Measurements from ENCODE around the gene CFAP61. TPM values are rescaled to one million over a fixed set of nuclear protein-coding genes. Genes with fewer than 3 reads are reported as not detected.

CFAP61 gene
- total RNA-seq, 4 donors from 2014 or later: not detected

DNA sequence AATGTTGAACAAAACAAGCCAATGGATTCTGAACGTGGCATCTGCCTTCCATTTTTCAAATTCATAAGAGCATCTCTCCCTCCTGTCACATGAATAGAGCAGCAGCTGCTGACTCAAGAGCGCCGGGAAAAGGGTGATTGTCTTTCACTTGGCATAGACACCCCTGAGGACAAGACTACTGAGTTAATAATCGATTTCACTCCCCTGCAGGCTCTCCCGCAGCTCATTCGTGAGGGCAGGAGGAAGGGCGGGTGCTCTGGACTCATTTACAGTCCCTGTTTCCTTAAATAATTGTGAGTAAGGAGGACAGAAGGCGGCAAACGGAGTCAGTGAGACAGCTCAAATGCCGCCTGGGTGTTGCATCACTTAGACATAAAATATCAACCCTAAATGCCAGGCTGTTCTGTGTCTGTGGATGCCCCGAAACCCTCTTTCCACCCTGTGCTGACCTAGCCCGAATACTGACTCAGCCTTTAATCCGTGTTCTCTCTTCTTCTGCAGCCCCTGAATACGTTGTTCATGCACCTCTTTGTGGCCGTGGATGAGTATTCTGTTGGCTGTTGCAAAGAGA, 21.6 kb downstream of the CFAP61 start:
- DNase-seq (ENCODE audit: extremely low spot score): no peak
- H3K4me3 ChIP-seq: no peak overlapping the region
- peaks cover 0 to 39% (median 3%) of the 10 kb centered on the region in 4 donors for H3K27me3 ChIP-seq
- no peak overlapping the region for H3K27ac ChIP-seq (replicated peaks in 1 of 4)
- no peaks in the 10 kb centered on the region for H3K36me3 ChIP-seq
- intact Hi-C loops (cut with DNase I): no loop called here
- H3K4me1 ChIP-seq: no peaks in the 10 kb centered on the region
- TF ChIP-seq EP300 (IDR thresholded peaks at IDR 0.05): no peak
- TF ChIP-seq POLR2A (IDR thresholded peaks at IDR 0.05; ENCODE audit: low read depth): no peak
- WGBS: 51% methylated on average over 15 of the region's 15 CpGs
- H3K9me3 ChIP-seq: no peaks in the 10 kb centered on the region

DNA sequence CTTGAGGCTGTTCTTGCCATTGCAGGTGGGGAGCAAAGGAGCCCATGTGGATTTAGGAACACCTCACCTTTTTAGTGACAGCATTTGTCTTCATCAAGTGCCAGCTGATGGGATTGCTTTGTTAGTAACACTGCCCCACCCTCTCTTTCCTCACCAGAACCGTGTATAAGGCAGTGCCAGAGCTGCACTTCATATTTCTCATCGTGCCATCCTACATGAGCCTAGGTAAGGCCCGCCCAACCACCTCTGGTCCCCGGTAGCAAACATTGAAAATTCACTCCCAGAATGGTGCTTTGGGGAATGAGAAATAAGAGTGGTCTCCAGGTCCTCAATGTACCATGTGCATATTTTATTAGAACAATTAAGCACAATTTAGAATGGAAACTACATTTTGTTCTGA, 22.7 kb downstream of the CFAP61 start:
- TF ChIP-seq EP300 (IDR thresholded peaks at IDR 0.05) (no peak), POLR2A (IDR thresholded peaks at IDR 0.05; ENCODE audit: low read depth) (no peak), POLR2AphosphoS5 (IDR thresholded peaks at IDR 0.05) (no peak)
- TF ChIP-seq, protein P1, sequence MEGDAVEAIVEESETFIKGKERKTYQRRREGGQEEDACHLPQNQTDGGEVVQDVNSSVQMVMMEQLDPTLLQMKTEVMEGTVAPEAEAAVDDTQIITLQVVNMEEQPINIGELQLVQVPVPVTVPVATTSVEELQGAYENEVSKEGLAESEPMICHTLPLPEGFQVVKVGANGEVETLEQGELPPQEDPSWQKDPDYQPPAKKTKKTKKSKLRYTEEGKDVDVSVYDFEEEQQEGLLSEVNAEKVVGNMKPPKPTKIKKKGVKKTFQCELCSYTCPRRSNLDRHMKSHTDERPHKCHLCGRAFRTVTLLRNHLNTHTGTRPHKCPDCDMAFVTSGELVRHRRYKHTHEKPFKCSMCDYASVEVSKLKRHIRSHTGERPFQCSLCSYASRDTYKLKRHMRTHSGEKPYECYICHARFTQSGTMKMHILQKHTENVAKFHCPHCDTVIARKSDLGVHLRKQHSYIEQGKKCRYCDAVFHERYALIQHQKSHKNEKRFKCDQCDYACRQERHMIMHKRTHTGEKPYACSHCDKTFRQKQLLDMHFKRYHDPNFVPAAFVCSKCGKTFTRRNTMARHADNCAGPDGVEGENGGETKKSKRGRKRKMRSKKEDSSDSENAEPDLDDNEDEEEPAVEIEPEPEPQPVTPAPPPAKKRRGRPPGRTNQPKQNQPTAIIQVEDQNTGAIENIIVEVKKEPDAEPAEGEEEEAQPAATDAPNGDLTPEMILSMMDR (IDR thresholded peaks at IDR 0.05): no peak
- DNase-seq (ENCODE audit: extremely low spot score): no peak
- H3K36me3 ChIP-seq: no peaks in the 10 kb centered on the region
- H3K9me3 ChIP-seq: no peaks in the 10 kb centered on the region
- intact Hi-C loops (cut with DNase I): no loop called here
- peaks cover 0 to 39% (median 3%) of the 10 kb centered on the region in 4 donors for H3K27me3 ChIP-seq
- no peaks in the 10 kb centered on the region for H3K4me1 ChIP-seq
- H3K27ac ChIP-seq (replicated peaks in 1 of 4): no peak overlapping the region
- H3K4me3 ChIP-seq: no peak overlapping the region
- WGBS: 82% methylated on average over 4 of the region's 4 CpGs

DNA sequence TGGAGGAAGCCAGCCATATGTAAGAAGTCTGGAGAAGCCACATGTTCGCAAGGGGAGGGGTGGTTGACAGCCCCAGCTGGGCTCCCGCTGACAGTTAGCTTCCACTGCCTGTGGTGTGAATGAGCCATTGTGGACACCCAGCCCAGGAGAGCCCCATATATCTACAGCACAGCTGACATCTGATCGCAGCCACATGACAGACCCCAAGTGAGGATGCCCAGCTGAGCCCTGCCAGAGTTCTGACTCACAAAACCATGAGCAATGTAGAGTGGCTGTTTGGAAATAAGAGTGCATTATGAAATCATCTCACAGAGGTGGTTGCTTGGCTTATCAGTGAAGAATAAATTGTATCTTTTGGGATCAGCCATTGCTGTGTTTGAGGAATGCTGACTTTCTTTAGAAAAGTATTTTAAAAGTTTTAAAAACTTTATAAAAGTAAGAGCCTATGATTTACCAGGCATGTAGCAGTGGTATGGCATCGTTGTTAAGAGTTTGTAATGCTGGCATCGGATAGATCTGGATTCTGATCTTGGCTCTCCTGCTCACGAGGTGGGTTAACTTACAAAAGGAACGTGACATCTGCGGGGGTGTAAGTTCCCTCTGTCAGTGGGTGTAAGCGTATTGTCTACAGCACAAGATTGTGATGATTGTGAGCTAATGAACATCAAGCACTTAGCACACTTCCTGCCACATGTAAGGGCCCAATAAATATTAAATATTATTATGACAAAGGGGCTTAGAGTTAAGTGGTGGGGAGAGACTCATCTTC, 24.1 kb downstream of the CFAP61 start:
- H3K4me1 ChIP-seq: no peaks in the 10 kb centered on the region
- TF ChIP-seq EP300 (IDR thresholded peaks at IDR 0.05) (no peak), POLR2AphosphoS5 (IDR thresholded peaks at IDR 0.05) (no peak), POLR2A (IDR thresholded peaks at IDR 0.05; ENCODE audit: low read depth) (peak; percentile 7)
- TF ChIP-seq, protein P1 (IDR thresholded peaks at IDR 0.05): no peak
- peaks cover 0 to 39% (median 3%) of the 10 kb centered on the region in 4 donors for H3K27me3 ChIP-seq
- no peaks in the 10 kb centered on the region for H3K36me3 ChIP-seq
- no peaks in the 10 kb centered on the region for H3K9me3 ChIP-seq
- H3K27ac ChIP-seq (replicated peaks in 1 of 4): no peak overlapping the region
- H3K4me3 ChIP-seq: no peak overlapping the region
- WGBS: 72% methylated on average over 9 of the region's 9 CpGs
- intact Hi-C loops (cut with DNase I): no loop called here
- DNase-seq (ENCODE audit: extremely low spot score): peak; percentile 55

DNA sequence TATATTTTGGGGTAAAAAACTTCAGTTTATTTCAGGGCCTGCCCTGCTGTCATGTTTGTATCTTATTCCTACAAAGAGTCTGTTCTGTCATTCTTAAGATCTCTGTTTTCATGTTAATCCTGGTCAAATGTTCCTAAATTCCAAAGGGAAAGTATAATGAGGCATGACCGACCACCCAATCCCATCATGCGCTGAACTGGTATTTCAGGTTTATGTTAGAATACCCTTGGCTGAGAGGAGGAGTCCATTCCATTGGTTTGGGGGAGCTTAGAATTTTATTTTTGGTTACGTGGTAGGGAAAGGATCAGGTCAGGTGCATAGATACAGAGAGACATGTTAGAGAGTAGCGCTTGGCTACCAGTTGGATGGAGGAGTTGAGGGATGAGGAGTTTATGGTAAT, 25.7 kb downstream of the CFAP61 start:
- intact Hi-C loops (cut with DNase I): loop anchor here (2.0 kb wide), 1 partner anchor 159 kb away; no protein-coding TSS in a partner anchor
- 90% methylated on average over 4 of the region's 4 CpGs for WGBS
- DNase-seq (ENCODE audit: extremely low spot score): no peak

More for the DNA sequence above, 25.7 kb downstream of the CFAP61 start:
- Histone ChIP-seq H3K4me1 (no peaks in the 10 kb centered on the region), H3K4me3 (no peak overlapping the region), H3K27ac (replicated peaks in 1 of 4) (no peak overlapping the region), H3K9me3 (no peaks in the 10 kb centered on the region), H3K27me3 (peaks cover 0 to 29% (median 1%) of the 10 kb centered on the region in 4 donors), H3K36me3 (no peaks in the 10 kb centered on the region)
- TF ChIP-seq POLR2A (IDR thresholded peaks at IDR 0.05; ENCODE audit: low read depth) (no peak), EP300 (IDR thresholded peaks at IDR 0.05) (no peak), POLR2AphosphoS5 (IDR thresholded peaks at IDR 0.05) (no peak)
- TF ChIP-seq, protein P1 (IDR thresholded peaks at IDR 0.05): no peak
